Neural progenitor cell (in vitro differentiated cells): ENCODE results near the gene APOBEC3H. TPM values are rescaled to one million over a fixed set of nuclear protein-coding genes. Genes with fewer than 3 reads are reported as not detected.

Source experiments
- DNase-seq: peaks from one replicate; pipeline ENCODE4 v3.0.0-alpha.2; 2016; ENCODE audit warnings: low spot score
- H2AFZ ChIP-seq: fragments of 200-600 bp; sonication (generic); replicated peaks from 2 replicates; pipeline ENCODE4 v1.6.1; 2016; ENCODE audit warnings: antibody characterized with exemption
- H3F3A ChIP-seq: fragments of 200-600 bp; sonication (generic); 2 replicates; pipeline ENCODE4 v1.6.1; 2016; ENCODE audit warnings: antibody characterized with exemption, low read depth
- H3K27ac ChIP-seq: fragments of 200-600 bp; sonication (generic); 2 replicates; pipeline ENCODE4 v1.5.1; 2016; ENCODE audit warnings: mild to moderate bottlenecking
- H3K27me3 ChIP-seq: fragments of 200-600 bp; sonication (generic); 2 replicates; pipeline ENCODE4 v1.6.1; 2016; ENCODE audit warnings: mild to moderate bottlenecking, moderate library complexity
- H3K36me3 ChIP-seq: fragments of 200-600 bp; sonication (generic); 2 replicates; pipeline ENCODE4 v1.5.1; 2016
- H3K4me1 ChIP-seq: fragments of 200-600 bp; sonication (generic); 2 replicates; pipeline ENCODE4 v1.6.1; 2016; ENCODE audit warnings: mixed run types
- H3K4me2 ChIP-seq: fragments of 200-600 bp; sonication (generic); 2 replicates; pipeline ENCODE4 v1.6.1; 2016
- H3K4me3 ChIP-seq: fragments of 200-600 bp; sonication (generic); 2 replicates; pipeline ENCODE4 v1.5.1; 2016
- H3K79me2 ChIP-seq: fragments of 200-600 bp; sonication (generic); 2 replicates; pipeline ENCODE4 v1.6.1; 2016; ENCODE audit warnings: low read depth
- H3K9ac ChIP-seq: fragments of 200-600 bp; sonication (generic); 2 replicates; pipeline ENCODE4 v1.6.1; 2016
- H3K9me3 ChIP-seq: fragments of 200-600 bp; sonication (generic); 2 replicates; pipeline ENCODE4 v1.5.1; 2016; ENCODE audit warnings: low read depth
- H4K20me1 ChIP-seq: fragments of 200-600 bp; sonication (generic); 2 replicates; pipeline ENCODE4 v1.6.1; 2016; ENCODE audit warnings: low read depth
- H3K27ac Mint-ChIP-seq: 3 replicates; pipeline ENCODE4 v1.8.0; 2021; ENCODE audit warnings: mixed read lengths
- H3K27me3 Mint-ChIP-seq: 2 replicates; pipeline ENCODE4 v1.8.0; 2022; ENCODE audit warnings: low read depth, mild to moderate bottlenecking, inconsistent platforms, moderate library complexity, mixed read lengths; ENCODE audit not compliant: insufficient read depth
- H3K36me3 Mint-ChIP-seq: 3 replicates; pipeline ENCODE4 v1.8.0; 2021; ENCODE audit warnings: mixed read lengths
- H3K4me1 Mint-ChIP-seq: 3 replicates; pipeline ENCODE4 v1.8.0; 2021; ENCODE audit warnings: mixed read lengths
- H3K4me3 Mint-ChIP-seq: 3 replicates; pipeline ENCODE4 v1.8.0; 2021; ENCODE audit warnings: mild to moderate bottlenecking, moderate library complexity, mixed read lengths
- H3K9me3 Mint-ChIP-seq: 3 replicates; pipeline ENCODE4 v1.8.0; 2020; ENCODE audit warnings: mixed read lengths
- EZH2 ChIP-seq: fragments of 200-600 bp; sonication (generic); IDR thresholded peaks from 2 replicates; pipeline ENCODE4 v1.6.1; 2017; ENCODE audit warnings: antibody characterized with exemption, mild to moderate bottlenecking, moderate library complexity
- EZH2phosphoT487 ChIP-seq: fragments of 200-600 bp; sonication (generic); IDR thresholded peaks from 2 replicates; pipeline ENCODE4 v1.6.1; 2017; ENCODE audit warnings: antibody characterized with exemption
- total RNA-seq: library from RNA; depleted of rRNA; stranded (reverse); fragments of >200 nt; gene quantifications from 2 replicates; pipeline ENCODE4 v1.2.3, GENCODE V29; 2015; ENCODE audit warnings: low replicate concordance
- TF ChIP-seq, protein P1 (sequence below): fragments of 200-600 bp; sonication (generic); IDR thresholded peaks from 2 replicates; pipeline ENCODE4 v1.5.1; 2017; ENCODE audit warnings: antibody characterized with exemption, mild to moderate bottlenecking

APOBEC3H gene
- total RNA-seq, 1 donor from 2014 or later, result 1.4 TPM

DNA sequence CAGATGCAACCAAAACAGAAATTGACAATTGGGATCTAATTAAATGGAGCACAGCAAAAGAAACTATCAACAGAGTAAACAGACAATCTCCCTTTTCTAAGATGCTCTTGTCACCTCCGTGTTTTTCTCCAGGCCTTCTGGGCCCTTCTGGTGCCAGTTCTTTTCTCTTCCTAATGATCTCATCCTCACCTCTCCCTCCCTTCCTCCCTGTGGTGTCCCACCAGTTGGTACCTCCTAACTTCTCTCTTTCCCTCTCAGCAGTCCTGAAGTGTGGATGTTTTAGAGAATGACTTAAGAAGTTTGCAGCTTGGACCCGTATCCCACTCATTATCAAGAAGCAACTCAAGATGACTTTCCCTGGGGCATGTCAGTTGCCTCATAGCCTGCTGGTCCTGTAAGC is 6.4 kb downstream of the APOBEC3H start:
- no peaks in the 10 kb centered on the region for H3K9me3 ChIP-seq
- no peak overlapping the region for H3K27ac ChIP-seq
- H3K4me1 Mint-ChIP-seq, result peaks cover 5% of the 10 kb centered on the region
- TF ChIP-seq, protein P1, sequence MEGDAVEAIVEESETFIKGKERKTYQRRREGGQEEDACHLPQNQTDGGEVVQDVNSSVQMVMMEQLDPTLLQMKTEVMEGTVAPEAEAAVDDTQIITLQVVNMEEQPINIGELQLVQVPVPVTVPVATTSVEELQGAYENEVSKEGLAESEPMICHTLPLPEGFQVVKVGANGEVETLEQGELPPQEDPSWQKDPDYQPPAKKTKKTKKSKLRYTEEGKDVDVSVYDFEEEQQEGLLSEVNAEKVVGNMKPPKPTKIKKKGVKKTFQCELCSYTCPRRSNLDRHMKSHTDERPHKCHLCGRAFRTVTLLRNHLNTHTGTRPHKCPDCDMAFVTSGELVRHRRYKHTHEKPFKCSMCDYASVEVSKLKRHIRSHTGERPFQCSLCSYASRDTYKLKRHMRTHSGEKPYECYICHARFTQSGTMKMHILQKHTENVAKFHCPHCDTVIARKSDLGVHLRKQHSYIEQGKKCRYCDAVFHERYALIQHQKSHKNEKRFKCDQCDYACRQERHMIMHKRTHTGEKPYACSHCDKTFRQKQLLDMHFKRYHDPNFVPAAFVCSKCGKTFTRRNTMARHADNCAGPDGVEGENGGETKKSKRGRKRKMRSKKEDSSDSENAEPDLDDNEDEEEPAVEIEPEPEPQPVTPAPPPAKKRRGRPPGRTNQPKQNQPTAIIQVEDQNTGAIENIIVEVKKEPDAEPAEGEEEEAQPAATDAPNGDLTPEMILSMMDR, result no peak
- TF ChIP-seq EZH2 (no peak), EZH2phosphoT487 (no peak)
- H3K4me3 Mint-ChIP-seq, result no peak overlapping the region
- no peaks in the 10 kb centered on the region for H3K79me2 ChIP-seq
- no peaks in the 10 kb centered on the region for H3K36me3 ChIP-seq
- no peaks in the 10 kb centered on the region for H3K9me3 Mint-ChIP-seq
- no peaks in the 10 kb centered on the region for H4K20me1 ChIP-seq
- H3K36me3 Mint-ChIP-seq, result no peaks in the 10 kb centered on the region
- H3K27ac Mint-ChIP-seq, result no peak overlapping the region
- no peak overlapping the region for H3K4me3 ChIP-seq
- H3K4me2 ChIP-seq, result no peak overlapping the region
- H3K4me1 ChIP-seq, result peaks cover 3% of the 10 kb centered on the region
- no peak overlapping the region for H2AFZ ChIP-seq
- H3K27me3 ChIP-seq, result no peaks in the 10 kb centered on the region
- H3K27me3 Mint-ChIP-seq, result peaks cover 4% of the 10 kb centered on the region
- H3F3A ChIP-seq, result peaks cover 6% of the 10 kb centered on the region
- no peak overlapping the region for H3K9ac ChIP-seq
- no peak for DNase-seq

DNA sequence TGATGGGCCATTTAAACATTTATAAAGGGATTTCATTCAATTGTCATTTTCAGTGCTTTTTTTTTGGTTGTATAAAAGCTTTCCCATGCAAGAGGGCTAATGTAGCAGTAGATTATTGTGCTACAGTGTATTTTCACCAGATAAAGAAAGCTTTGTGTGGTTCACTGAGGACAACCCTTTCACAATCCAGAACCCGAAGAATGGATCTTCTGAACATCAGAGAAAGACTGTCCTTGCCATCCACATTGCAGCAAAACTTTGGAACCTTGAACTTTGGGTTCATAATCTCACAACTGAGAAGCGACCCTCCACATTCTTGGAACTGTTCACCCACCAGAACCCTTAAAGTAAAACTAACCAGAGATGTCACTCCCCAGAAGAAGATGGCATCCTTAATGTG is 9.3 kb downstream of the APOBEC3H start:
- H3K79me2 ChIP-seq, result no peaks in the 10 kb centered on the region
- peaks cover 8% of the 10 kb centered on the region for H3K4me1 ChIP-seq
- H3K9me3 Mint-ChIP-seq, result no peaks in the 10 kb centered on the region
- no peaks in the 10 kb centered on the region for H3K36me3 ChIP-seq
- H3K36me3 Mint-ChIP-seq, result no peaks in the 10 kb centered on the region
- H3K27me3 ChIP-seq, result no peaks in the 10 kb centered on the region
- H3K4me3 ChIP-seq, result no peak overlapping the region
- no peak overlapping the region for H3K4me2 ChIP-seq
- H3F3A ChIP-seq, result peaks cover 8% of the 10 kb centered on the region
- H3K4me1 Mint-ChIP-seq, result peaks cover 11% of the 10 kb centered on the region
- H3K4me3 Mint-ChIP-seq, result no peak overlapping the region
- no peaks in the 10 kb centered on the region for H3K27me3 Mint-ChIP-seq
- no peak for DNase-seq
- H2AFZ ChIP-seq, result no peak overlapping the region
- H3K9me3 ChIP-seq, result no peaks in the 10 kb centered on the region
- H3K9ac ChIP-seq, result no peak overlapping the region
- TF ChIP-seq EZH2 (no peak), EZH2phosphoT487 (no peak)
- TF ChIP-seq, protein P1, result no peak
- no peak overlapping the region for H3K27ac ChIP-seq
- H3K27ac Mint-ChIP-seq, result no peak overlapping the region
- H4K20me1 ChIP-seq, result no peaks in the 10 kb centered on the region

DNA sequence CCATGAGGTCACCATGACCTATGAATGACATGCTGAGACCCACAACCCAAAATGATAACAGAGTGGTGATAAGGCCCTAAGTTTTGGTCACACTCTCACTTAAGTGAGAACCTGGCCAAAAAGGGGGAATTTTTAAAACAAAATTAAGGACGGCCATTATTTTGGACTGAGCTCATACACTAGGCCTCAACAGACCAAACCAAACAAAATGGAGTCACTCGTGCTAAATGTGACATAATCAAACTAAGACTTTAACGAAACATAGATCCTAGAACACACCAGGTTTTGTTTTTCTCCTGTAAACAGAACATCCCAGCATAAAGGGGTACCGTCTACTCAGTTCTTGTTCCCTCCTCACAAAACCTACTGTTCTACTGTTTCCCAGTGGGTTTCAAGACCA is 11.4 kb downstream of the APOBEC3H start:
- Histone ChIP-seq H3K27me3 (no peaks in the 10 kb centered on the region), H3K27ac (no peak overlapping the region), H3K9ac (no peak overlapping the region), H2AFZ (no peak overlapping the region), H3K4me3 (no peak overlapping the region), H3K9me3 (no peaks in the 10 kb centered on the region), H3K4me1 (peaks cover 10% of the 10 kb centered on the region), H3F3A (peaks cover 13% of the 10 kb centered on the region), H3K4me2 (no peak overlapping the region), H4K20me1 (no peaks in the 10 kb centered on the region), H3K79me2 (no peaks in the 10 kb centered on the region), H3K36me3 (no peaks in the 10 kb centered on the region)
- DNase-seq, result no peak
- H3K27ac Mint-ChIP-seq, result no peak overlapping the region
- H3K4me1 Mint-ChIP-seq, result peaks cover 15% of the 10 kb centered on the region
- no peak overlapping the region for H3K4me3 Mint-ChIP-seq
- H3K27me3 Mint-ChIP-seq, result no peaks in the 10 kb centered on the region
- no peaks in the 10 kb centered on the region for H3K36me3 Mint-ChIP-seq
- no peaks in the 10 kb centered on the region for H3K9me3 Mint-ChIP-seq
- TF ChIP-seq, protein P1, result no peak
- TF ChIP-seq EZH2, result no peak
- no peak for TF ChIP-seq EZH2phosphoT487
